ENCODE data around the gene CELF2.

- TF ChIP-seq CTCF (IDR thresholded peaks at IDR 0.05) (no peak), POLR2A (IDR thresholded peaks at IDR 0.05) (no peak)
Observed at GRCh38 chr10:10975647-10976046, 42.0 kb upstream of the CELF2 start.
